ENCODE data around the gene MDGA2. TPM values are rescaled to one million over a fixed set of nuclear protein-coding genes. Genes with fewer than 3 reads are reported as not detected.

MDGA2 gene
- total and polyA plus RNA-seq, 2 of the 8 experiments (the other 6 are each of a cell fraction or from before 2014, with no cell fraction given) = 0.11 to 0.69 TPM

GRCh38 chr14:47442211-47442610, 233.2 kb downstream of the MDGA2 start:
- POLR2A ChIA-PET (ENCODE audit: partially characterized antibody) = no interaction called here
- Histone ChIP-seq H4K91ac (replicated peaks; ENCODE audit: insufficient read length, low read length) (no peak overlapping the region), H3K4ac (replicated peaks; ENCODE audit: insufficient read length, low read depth, low read length) (no peak overlapping the region), H3K79me2 (ENCODE audit: control insufficient read depth in 1 of 2, insufficient read depth in 2 of 2, low read length in 2 of 2) (no peaks in the 10 kb centered on the region), H2BK120ac (replicated peaks; ENCODE audit: low read depth, low read length) (no peak overlapping the region), H2AK5ac (ENCODE audit: low read depth, low read length) (no peak overlapping the region), H3K9me3 (ENCODE audit: insufficient read depth in 2 of 2, low read depth in 1 of 2, low read length in 1 of 2) (no peaks in the 10 kb centered on the region), H3K14ac (ENCODE audit: insufficient read length) (no peak overlapping the region), H3K27ac (ENCODE audit: low read depth, low read length) (no peak overlapping the region), H3K79me1 (ENCODE audit: low read depth, low read length) (no peaks in the 10 kb centered on the region), H3K18ac (ENCODE audit: extremely low read depth, low read length) (no peak overlapping the region), H2BK20ac (ENCODE audit: low read length) (no peak overlapping the region), H3K4me3 (ENCODE audit: extremely low read depth in 1 of 4, insufficient read depth in 2 of 4, low read depth in 3 of 4, low read length in 4 of 4) (no peak overlapping the region), H3K4me1 (replicated peaks in 1 of 4; ENCODE audit: control insufficient read depth in 3 of 4, insufficient read depth in 4 of 4, low read length in 3 of 4) (peaks cover 0 to 13% (median 7%) of the 10 kb centered on the region in 4 experiments; a peak in 6 of 7 replicates), H4K8ac (ENCODE audit: extremely low read depth, insufficient read depth, low read length) (no peak overlapping the region), H3K23ac (ENCODE audit: insufficient read length) (no peak overlapping the region), H4K5ac (ENCODE audit: insufficient read length, low read depth, low read length) (no peak overlapping the region), H3K4me2 (ENCODE audit: insufficient read depth in 1 of 2, low read depth in 2 of 2, low read length in 2 of 2) (no peak overlapping the region), H4K20me1 (replicated peaks in 1 of 2; ENCODE audit: control insufficient read depth in 1 of 2, insufficient read depth in 2 of 2, low read length in 2 of 2) (no peaks in the 10 kb centered on the region), H2BK15ac (ENCODE audit: low read length) (no peak overlapping the region), H3K27me3 (replicated peaks in 1 of 4; ENCODE audit: control insufficient read depth in 3 of 4, extremely low read depth in 1 of 4, insufficient read depth in 3 of 4, low read length in 3 of 4) (no peaks in the 10 kb centered on the region), H3K9ac (replicated peaks in 1 of 4; ENCODE audit: extremely low read depth in 1 of 4, low read depth in 3 of 4, low read length in 3 of 4) (no peak overlapping the region), H2BK12ac (ENCODE audit: low read depth, low read length) (no peak overlapping the region), H3K56ac (replicated peaks; ENCODE audit: insufficient read length, low read depth, low read length) (no peak overlapping the region), H3K23me2 (ENCODE audit: low read depth, low read length) (no peaks in the 10 kb centered on the region), H2AFZ (ENCODE audit: low read length) (no peak overlapping the region), H2BK5ac (ENCODE audit: low read depth, low read length) (no peak overlapping the region), H3K36me3 (ENCODE audit: control insufficient read depth in 2 of 4, insufficient read depth in 4 of 4, low read length in 3 of 4) (no peaks in the 10 kb centered on the region)
- peak in 1 of 2 experiments; percentile 59 for DNase-seq (ENCODE audit: low read depth in 1 of 2, low spot score in 2 of 2)
- TF ChIP-seq CREB1 (IDR thresholded peaks at IDR 0.05) (peak; percentile 37; the same call in 1 of the 2 replicates), TCF12 (IDR thresholded peaks at IDR 0.05; ENCODE audit: low read depth, low read length) (no peak), ATF3 (IDR thresholded peaks at IDR 0.05; ENCODE audit: insufficient read depth, low read depth, low read length) (0 out of 2 replicates have a peak, but pooled peaks have one; percentile 16), RAD21 (IDR thresholded peaks at IDR 0.05 in 1 of 2, conservative IDR thresholded peaks at IDR 0.05 in 1 of 2; ENCODE audit: low read depth in 2 of 2, low read length in 2 of 2) (peak; percentile 68 to 79), MAX (IDR thresholded peaks at IDR 0.05) (peak; percentile 23; the same call in 1 of the 2 replicates), CTCF (IDR thresholded peaks at IDR 0.05; ENCODE audit: control extremely low read depth in 1 of 3, insufficient read depth in 1 of 3, low read depth in 1 of 3, low read length in 3 of 3) (peak; percentile 58 to 82 (median 66)), E2F6 (IDR thresholded peaks at IDR 0.05) (no peak), SP1 (IDR thresholded peaks at IDR 0.05; ENCODE audit: low read depth, low read length) (no peak)
- FAIRE-seq = peak; percentile 95
- CTCF ChIA-PET (ENCODE audit: partially characterized antibody) = no interaction called here

All from H1 (cell line).